Skeletal muscle tissue (tissue), 4 donors: Measurements from ENCODE around the gene MFSD6. TPM values are rescaled to one million over a fixed set of nuclear protein-coding genes. Genes with fewer than 3 reads are reported as not detected.
"Not testable (repeated sequence)": the region's sequence is repeated elsewhere in the genome, so short reads cannot be mapped to it uniquely, and the experiment has no call there.

ENCODE experiments used
- H3K27ac ChIP-seq: one replicate; pipeline ENCODE4 v1.7.0; 2013; ENCODE audit warnings: mild to moderate bottlenecking, low read depth, low read length, inconsistent platforms
- H3K27me3 ChIP-seq, 3 donors: one replicate each; pipeline ENCODE4 v1.7.0; 2013; ENCODE audit warnings: low read length in 3 of 3; ENCODE audit not compliant: control insufficient read depth in 3 of 3, insufficient read depth in 3 of 3
- H3K36me3 ChIP-seq, 3 donors: one replicate each; pipeline ENCODE4 v1.7.0; 2013; ENCODE audit warnings: low read length in 3 of 3; ENCODE audit not compliant: control insufficient read depth in 3 of 3, insufficient read depth in 3 of 3
- H3K4me1 ChIP-seq, 3 donors: one replicate each; pipeline ENCODE4 v1.7.0; 2013; ENCODE audit warnings: low read length in 3 of 3, mild to moderate bottlenecking in 3 of 3; ENCODE audit not compliant: control insufficient read depth in 3 of 3, insufficient read depth in 3 of 3
- H3K4me3 ChIP-seq, 3 donors: one replicate each; pipeline ENCODE4 v1.7.0; 2013; ENCODE audit warnings: low read length in 3 of 3
- H3K9ac ChIP-seq, 3 donors: one replicate each; pipeline ENCODE4 v1.7.0; 2013; ENCODE audit warnings: low read length in 3 of 3, mild to moderate bottlenecking in 3 of 3, moderate library complexity in 2 of 3, low read depth in 1 of 3
- H3K9me3 ChIP-seq, 3 donors: one replicate each; pipeline ENCODE4 v1.7.0; 2013; ENCODE audit warnings: low read length in 3 of 3; ENCODE audit not compliant: control insufficient read depth in 3 of 3
- total RNA-seq: library from RNA; depleted of rRNA; stranded (reverse); fragments of >200 nt; gene quantifications from one replicate; pipeline ENCODE4 v1.2.3, GENCODE V29; 2014
- donor health status: Osteomylitis.

Gene MFSD6
- total RNA-seq, 1 donor from 2014 or later: 8.4 TPM

DNA sequence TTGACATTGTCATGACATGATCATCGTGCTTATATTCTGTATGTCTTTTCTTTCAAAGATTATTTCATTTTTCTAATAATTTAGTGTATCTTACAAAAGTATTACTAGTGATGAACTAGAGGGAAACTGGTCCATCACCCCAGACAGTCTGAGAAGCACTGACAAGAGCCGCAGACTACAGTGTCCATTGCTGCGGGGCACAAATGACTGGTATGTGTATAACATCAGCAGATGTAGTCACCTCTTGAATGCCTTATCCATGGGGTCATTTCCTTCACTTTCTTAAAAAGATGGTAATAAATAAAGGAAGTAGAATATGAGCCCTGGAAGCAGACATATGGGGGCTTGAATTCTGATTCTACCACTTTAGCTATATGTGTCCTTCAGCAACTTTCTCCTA lies 96.8 kb downstream of the MFSD6 start:
- H3K36me3 ChIP-seq: peaks cover 0 to 7% (median 0%) of the 10 kb centered on the region in 3 donors
- H3K9ac ChIP-seq: no peak overlapping the region
- H3K27ac ChIP-seq: no peak overlapping the region
- H3K4me1 ChIP-seq: no peaks in the 10 kb centered on the region
- H3K4me3 ChIP-seq: no peak overlapping the region
- no peaks in the 10 kb centered on the region for H3K27me3 ChIP-seq
- H3K9me3 ChIP-seq: no peaks in the 10 kb centered on the region

DNA sequence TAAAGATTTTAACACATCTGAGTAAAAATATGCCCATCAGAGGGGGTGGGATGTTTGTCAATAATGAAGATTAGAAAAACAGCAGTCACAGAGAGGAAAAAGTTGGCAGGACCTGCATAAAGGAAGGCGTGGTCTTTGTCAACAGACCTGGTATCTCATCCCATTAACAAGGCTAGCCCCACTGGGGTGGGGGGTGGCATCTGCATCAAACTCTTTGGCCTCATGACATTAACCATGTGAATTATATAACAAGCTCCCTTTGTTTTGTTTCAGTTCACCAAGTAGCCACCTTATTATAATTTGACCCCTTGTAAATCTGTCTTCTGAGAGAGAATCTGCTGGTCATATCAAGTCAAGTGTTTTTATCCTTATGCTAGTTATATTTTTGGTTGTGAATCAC lies 97.5 kb downstream of the MFSD6 start:
- no peaks in the 10 kb centered on the region for H3K4me1 ChIP-seq
- no peaks in the 10 kb centered on the region for H3K9me3 ChIP-seq
- no peak overlapping the region for H3K27ac ChIP-seq
- no peak overlapping the region for H3K4me3 ChIP-seq
- H3K36me3 ChIP-seq: peaks cover 0 to 3% (median 0%) of the 10 kb centered on the region in 3 donors
- H3K9ac ChIP-seq: no peak overlapping the region
- H3K27me3 ChIP-seq: no peaks in the 10 kb centered on the region

DNA sequence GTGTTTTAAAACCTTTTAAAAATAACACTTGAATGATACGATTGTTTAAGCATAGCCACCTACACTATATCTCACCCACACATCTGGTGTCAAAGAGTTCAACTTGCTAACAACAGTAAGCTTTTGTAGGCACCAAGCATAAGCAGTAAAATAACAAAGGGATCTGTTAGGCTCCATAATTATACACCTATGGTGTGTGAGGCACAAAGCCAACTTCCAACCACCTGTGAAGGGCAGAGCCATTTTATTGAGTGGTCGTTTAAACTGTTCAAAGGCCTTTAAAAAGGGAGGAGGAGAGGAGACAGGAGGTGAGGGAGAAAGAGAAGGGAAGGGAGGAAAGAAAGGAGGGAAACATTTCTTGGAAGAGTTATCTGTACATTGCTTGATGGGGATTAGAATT lies 98.5 kb downstream of the MFSD6 start:
- Histone ChIP-seq H3K4me3 (no peak overlapping the region), H3K4me1 (no peaks in the 10 kb centered on the region), H3K9ac (no peak overlapping the region), H3K9me3 (no peaks in the 10 kb centered on the region), H3K27me3 (no peaks in the 10 kb centered on the region), H3K27ac (no peak overlapping the region), H3K36me3 (no peaks in the 10 kb centered on the region)

DNA sequence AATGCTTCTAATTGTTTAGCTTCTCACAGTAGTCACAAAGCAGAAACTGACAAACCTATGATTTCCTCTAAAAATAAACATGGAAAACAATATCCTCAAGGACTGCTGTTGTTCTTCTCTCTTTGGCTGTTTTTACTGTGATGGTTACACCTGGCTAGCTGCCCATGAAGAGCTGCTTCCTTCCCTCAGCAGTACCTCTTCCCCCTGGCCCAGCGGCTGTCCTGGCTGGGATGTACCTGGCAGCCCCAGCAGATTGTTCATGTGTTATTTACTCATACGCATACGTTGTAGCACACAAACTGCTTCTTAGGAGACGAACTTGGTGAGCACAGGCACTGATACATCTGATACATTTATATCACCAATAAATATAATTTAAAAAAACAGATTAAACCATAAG lies 99.0 kb downstream of the MFSD6 start:
- no peak overlapping the region for H3K9ac ChIP-seq
- no peak overlapping the region for H3K27ac ChIP-seq
- no peaks in the 10 kb centered on the region for H3K36me3 ChIP-seq

DNA sequence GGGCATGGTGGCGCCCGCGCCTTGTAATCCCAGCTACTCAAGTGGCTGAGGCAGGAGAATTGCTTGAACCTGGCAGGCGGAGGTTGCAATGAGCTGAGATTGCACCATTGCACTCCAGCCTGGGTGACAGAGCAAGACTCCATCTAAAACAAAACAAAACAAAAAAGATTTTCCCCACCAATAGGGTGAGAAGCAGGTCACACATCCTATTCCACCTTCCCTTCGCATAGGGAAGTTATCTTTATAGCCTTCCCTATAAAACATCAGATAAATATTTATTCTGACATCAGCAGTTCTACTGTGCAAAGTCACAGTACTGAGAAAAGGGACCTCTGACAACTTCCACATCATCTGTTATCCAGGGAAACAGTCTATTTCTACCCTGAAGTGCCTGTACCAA lies 101.7 kb downstream of the MFSD6 start:
- H3K4me1 ChIP-seq, H3K9ac ChIP-seq, H3K27ac ChIP-seq, H3K9me3 ChIP-seq, H3K4me3 ChIP-seq, H3K36me3 ChIP-seq, H3K27me3 ChIP-seq: not testable (repeated sequence)

More for the DNA sequence above, 99.0 kb downstream of the MFSD6 start:
- Histone ChIP-seq H3K4me1 (no peaks in the 10 kb centered on the region), H3K27me3 (no peaks in the 10 kb centered on the region), H3K9me3 (no peaks in the 10 kb centered on the region), H3K4me3 (no peak overlapping the region)

DNA sequence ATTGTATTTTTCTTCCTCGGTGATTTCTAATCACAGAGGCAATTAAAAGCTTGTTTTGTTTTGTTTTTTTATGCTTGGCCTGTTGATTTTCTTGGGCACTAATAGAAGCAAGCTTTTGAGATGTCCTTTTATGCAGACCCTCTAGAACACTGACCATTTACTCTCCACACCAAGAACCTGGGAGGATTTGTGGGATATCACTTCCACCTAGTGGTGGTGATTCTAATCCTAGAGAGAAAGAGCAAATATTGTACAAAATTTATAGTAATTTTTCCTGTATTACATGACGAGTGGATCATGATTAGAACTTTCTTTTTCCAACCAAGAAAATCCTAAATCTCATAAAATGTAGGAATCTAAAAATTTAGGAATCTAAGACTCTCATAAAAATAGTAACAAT lies 102.9 kb downstream of the MFSD6 start:
- Histone ChIP-seq H3K36me3 (peaks cover 0 to 3% (median 0%) of the 10 kb centered on the region in 3 donors), H3K27ac (no peak overlapping the region), H3K4me3 (no peak overlapping the region), H3K4me1 (no peaks in the 10 kb centered on the region), H3K9ac (no peak overlapping the region), H3K9me3 (no peaks in the 10 kb centered on the region), H3K27me3 (no peaks in the 10 kb centered on the region)

DNA sequence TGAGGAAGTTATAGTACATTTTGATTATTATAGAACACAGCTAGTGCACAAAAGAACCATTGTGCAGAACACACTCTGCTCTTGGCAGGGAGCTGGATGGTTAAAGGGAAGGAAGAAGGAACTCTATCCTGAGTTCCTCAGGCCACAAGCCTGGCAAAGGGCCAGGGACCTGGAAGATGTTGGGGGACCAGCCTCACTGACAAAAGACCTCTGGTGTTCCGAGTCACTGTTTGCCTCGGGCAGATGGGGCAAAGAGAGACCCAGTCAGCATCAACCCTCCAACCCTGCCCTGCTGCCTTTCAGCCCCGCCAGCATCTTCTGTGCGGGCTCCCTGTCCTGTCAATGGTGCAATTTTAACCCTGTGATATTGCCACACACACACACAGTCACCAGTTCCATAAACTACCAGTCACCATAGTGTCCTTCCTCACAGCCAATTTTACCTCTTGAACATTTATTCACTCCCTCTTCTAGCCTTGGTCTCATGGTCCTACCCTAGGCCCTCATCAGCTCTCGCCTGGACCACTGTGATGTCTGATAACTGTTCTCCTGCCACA lies 104.5 kb downstream of the MFSD6 start:
- Histone ChIP-seq H3K36me3 (peaks cover 0 to 3% (median 0%) of the 10 kb centered on the region in 3 donors), H3K27ac (no peak overlapping the region), H3K9me3 (no peaks in the 10 kb centered on the region), H3K4me1 (no peaks in the 10 kb centered on the region), H3K9ac (no peak overlapping the region), H3K4me3 (no peak overlapping the region), H3K27me3 (no peaks in the 10 kb centered on the region)

DNA sequence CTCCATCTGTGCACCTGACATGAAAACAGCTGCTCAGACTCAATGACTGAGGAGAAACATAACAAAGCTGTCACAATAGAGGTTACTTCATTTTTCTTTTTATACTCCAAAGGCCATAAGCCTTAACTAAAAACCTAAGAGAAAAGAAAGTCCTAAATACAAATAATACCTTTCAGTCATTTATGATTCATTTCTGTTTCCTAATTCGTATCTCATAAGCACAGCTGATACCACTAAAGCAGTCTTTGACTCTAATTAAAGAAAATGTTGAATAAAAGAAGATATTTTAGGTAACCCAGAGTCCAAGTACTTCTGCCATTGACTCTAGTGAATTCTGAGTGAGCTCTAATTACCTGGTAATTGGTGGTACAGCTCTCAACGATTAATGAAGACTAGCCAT lies 105.7 kb downstream of the MFSD6 start:
- no peaks in the 10 kb centered on the region for H3K27me3 ChIP-seq
- no peaks in the 10 kb centered on the region for H3K9me3 ChIP-seq
- H3K36me3 ChIP-seq: peaks cover 0 to 3% (median 0%) of the 10 kb centered on the region in 3 donors
- no peak overlapping the region for H3K9ac ChIP-seq
- H3K4me1 ChIP-seq: no peaks in the 10 kb centered on the region
- H3K4me3 ChIP-seq: no peak overlapping the region
- no peak overlapping the region for H3K27ac ChIP-seq

DNA sequence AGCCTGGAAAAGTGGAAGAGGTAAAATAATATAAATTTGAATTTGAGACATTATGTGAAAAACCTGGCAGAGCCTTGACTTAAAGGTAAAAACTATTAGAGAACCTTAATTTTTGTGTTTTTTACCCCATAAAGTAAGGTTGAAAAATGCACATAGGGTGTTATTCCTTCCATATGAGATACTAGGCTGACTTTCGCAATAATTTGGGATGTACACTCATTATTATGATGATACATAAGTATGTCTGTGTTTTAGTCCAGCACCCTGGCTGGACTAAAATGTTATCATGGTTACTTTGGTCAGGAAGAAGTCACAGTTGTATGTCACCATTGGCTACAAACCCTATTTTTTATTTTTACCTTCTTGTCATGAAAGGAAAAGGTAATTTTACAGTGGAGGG lies 106.5 kb downstream of the MFSD6 start:
- H3K9ac ChIP-seq: no peak overlapping the region
- H3K27me3 ChIP-seq: no peaks in the 10 kb centered on the region
- no peak overlapping the region for H3K4me3 ChIP-seq
- no peak overlapping the region for H3K27ac ChIP-seq
- peaks cover 0 to 3% (median 0%) of the 10 kb centered on the region in 3 donors for H3K36me3 ChIP-seq
- H3K9me3 ChIP-seq: no peaks in the 10 kb centered on the region
- H3K4me1 ChIP-seq: no peaks in the 10 kb centered on the region

DNA sequence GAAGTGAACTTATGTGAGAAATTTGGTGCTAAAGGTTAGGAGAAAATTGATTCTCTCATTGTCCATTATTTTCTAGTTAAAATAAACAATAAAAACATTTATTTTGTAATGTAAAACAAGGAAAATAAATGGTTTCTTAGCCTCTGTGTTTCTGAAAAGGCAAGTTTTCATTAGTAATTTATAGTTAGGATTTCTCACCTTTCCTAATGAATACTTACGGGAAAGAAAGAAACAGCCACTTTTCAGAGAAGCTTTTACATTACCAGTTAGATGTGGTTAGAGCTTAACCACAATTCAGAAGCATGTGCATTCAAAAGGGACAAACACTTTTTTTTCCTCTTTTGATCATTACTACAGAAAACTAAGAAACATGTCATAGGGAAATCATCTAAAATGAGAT lies 107.5 kb downstream of the MFSD6 start:
- no peaks in the 10 kb centered on the region for H3K9me3 ChIP-seq
- no peaks in the 10 kb centered on the region for H3K4me1 ChIP-seq
- H3K27me3 ChIP-seq: no peaks in the 10 kb centered on the region
- H3K9ac ChIP-seq: no peak overlapping the region
- peaks cover 0 to 3% (median 0%) of the 10 kb centered on the region in 3 donors for H3K36me3 ChIP-seq
- H3K4me3 ChIP-seq: no peak overlapping the region
- H3K27ac ChIP-seq: no peak overlapping the region
